Stomach smooth muscle (tissue), 2 donors: ENCODE results near the gene LAMP1.

Experiments used
- H3K27ac ChIP-seq: one replicate; pipeline ENCODE4 v1.7.0; 2013; ENCODE audit warnings: mild to moderate bottlenecking, low read length, inconsistent platforms
- H3K27me3 ChIP-seq, 2 donors: one replicate each; pipeline ENCODE4 v1.7.0; 2013; ENCODE audit warnings: low read length in 2 of 2; ENCODE audit not compliant: insufficient read depth in 2 of 2, control insufficient read depth in 1 of 2
- H3K36me3 ChIP-seq, 2 donors: one replicate each; pipeline ENCODE4 v1.7.0; 2013; ENCODE audit warnings: low read length in 2 of 2; ENCODE audit not compliant: control insufficient read depth in 2 of 2, insufficient read depth in 2 of 2
- H3K4me1 ChIP-seq: one replicate; pipeline ENCODE4 v1.7.0; 2013; ENCODE audit warnings: low read length; ENCODE audit not compliant: control insufficient read depth, insufficient read depth
- H3K4me3 ChIP-seq, 2 donors: one replicate each; pipeline ENCODE4 v1.7.0; 2013; ENCODE audit warnings: low read length in 2 of 2
- H3K9ac ChIP-seq, 2 donors: one replicate each; pipeline ENCODE4 v1.7.0; 2013; ENCODE audit warnings: low read length in 2 of 2, mild to moderate bottlenecking in 1 of 2
- H3K9me3 ChIP-seq, 2 donors: one replicate each; pipeline ENCODE4 v1.7.0; 2013; ENCODE audit warnings: low read length in 2 of 2; ENCODE audit not compliant: control insufficient read depth in 2 of 2
- donor health status: healthy.
- donor health status: Pancreatic carcinoma.

LAMP1 gene

GRCh38 chr13:113315992-113316391, 19.0 kb downstream of the LAMP1 start:
- Histone ChIP-seq H3K9me3 (no peaks in the 10 kb centered on the region), H3K27me3 (no peaks in the 10 kb centered on the region), H3K4me1 (peaks cover 2% of the 10 kb centered on the region), H3K4me3 (no peak overlapping the region), H3K36me3 (peaks cover 32 to 41% of the 10 kb centered on the region in 2 donors), H3K9ac (no peak overlapping the region), H3K27ac (no peak overlapping the region)

- peaks cover 29 to 45% of the 10 kb centered on the region in 2 donors for H3K36me3 ChIP-seq
- H3K27me3 ChIP-seq = no peaks in the 10 kb centered on the region
- no peaks in the 10 kb centered on the region for H3K9me3 ChIP-seq
- peaks cover 6% of the 10 kb centered on the region for H3K4me1 ChIP-seq
- H3K9ac ChIP-seq = no peak overlapping the region
- no peak overlapping the region for H3K4me3 ChIP-seq
- no peak overlapping the region for H3K27ac ChIP-seq
Measured at GRCh38 chr13:113317031-113317430, 20.0 kb downstream of the LAMP1 start.

GRCh38 chr13:113318956-113319355, 21.9 kb downstream of the LAMP1 start:
- peaks cover 6% of the 10 kb centered on the region for H3K4me1 ChIP-seq
- H3K4me3 ChIP-seq = no peak overlapping the region
- H3K9me3 ChIP-seq = no peaks in the 10 kb centered on the region
- H3K27ac ChIP-seq = no peak overlapping the region
- peaks cover 35 to 53% of the 10 kb centered on the region in 2 donors for H3K36me3 ChIP-seq
- H3K27me3 ChIP-seq = no peaks in the 10 kb centered on the region
- no peak overlapping the region for H3K9ac ChIP-seq

- H3K4me1 ChIP-seq = peaks cover 6% of the 10 kb centered on the region
Measured at GRCh38 chr13:113319371-113319770, 22.3 kb downstream of the LAMP1 start.

GRCh38 chr13:113320226-113320875, 23.3 kb downstream of the LAMP1 start:
- H3K9me3 ChIP-seq = no peaks in the 10 kb centered on the region
- no peak overlapping the region for H3K27ac ChIP-seq
- no peak overlapping the region for H3K9ac ChIP-seq
- peaks cover 6% of the 10 kb centered on the region for H3K4me1 ChIP-seq
- H3K36me3 ChIP-seq = peaks cover 35 to 57% of the 10 kb centered on the region in 2 donors
- H3K4me3 ChIP-seq = no peak overlapping the region
- H3K27me3 ChIP-seq = no peaks in the 10 kb centered on the region

More at GRCh38 chr13:113319371-113319770, 22.3 kb downstream of the LAMP1 start:
- Histone ChIP-seq H3K27me3 (no peaks in the 10 kb centered on the region), H3K9ac (no peak overlapping the region), H3K4me3 (no peak overlapping the region), H3K9me3 (no peaks in the 10 kb centered on the region), H3K36me3 (peaks cover 35 to 54% of the 10 kb centered on the region in 2 donors), H3K27ac (no peak overlapping the region)

GRCh38 chr13:113321546-113321945, 24.5 kb downstream of the LAMP1 start:
- Histone ChIP-seq H3K36me3 (peaks cover 35 to 57% of the 10 kb centered on the region in 2 donors), H3K27ac (no peak overlapping the region), H3K4me3 (no peak overlapping the region), H3K9me3 (no peaks in the 10 kb centered on the region), H3K9ac (no peak overlapping the region), H3K4me1 (peaks cover 6% of the 10 kb centered on the region), H3K27me3 (no peaks in the 10 kb centered on the region)

- Histone ChIP-seq H3K27ac (no peak overlapping the region), H3K4me3 (no peak overlapping the region), H3K9ac (no peak overlapping the region), H3K4me1 (peaks cover 6% of the 10 kb centered on the region), H3K9me3 (no peaks in the 10 kb centered on the region), H3K36me3 (peaks cover 35 to 53% of the 10 kb centered on the region in 2 donors), H3K27me3 (no peaks in the 10 kb centered on the region)
Measured at GRCh38 chr13:113322043-113322461, 25.0 kb downstream of the LAMP1 start.

- peaks cover 6% of the 10 kb centered on the region for H3K4me1 ChIP-seq
- H3K4me3 ChIP-seq = no peak overlapping the region
- no peak overlapping the region for H3K9ac ChIP-seq
- peaks cover 35 to 50% of the 10 kb centered on the region in 2 donors for H3K36me3 ChIP-seq
- no peaks in the 10 kb centered on the region for H3K9me3 ChIP-seq
- no peak overlapping the region for H3K27ac ChIP-seq
- no peaks in the 10 kb centered on the region for H3K27me3 ChIP-seq
Measured at GRCh38 chr13:113322890-113323651, 26.0 kb downstream of the LAMP1 start.

GRCh38 chr13:113323869-113324268, 26.8 kb downstream of the LAMP1 start:
- Histone ChIP-seq H3K4me1 (peaks cover 6% of the 10 kb centered on the region), H3K27ac (no peak overlapping the region), H3K9ac (no peak overlapping the region), H3K36me3 (peaks cover 35 to 46% of the 10 kb centered on the region in 2 donors), H3K9me3 (no peaks in the 10 kb centered on the region), H3K4me3 (no peak overlapping the region), H3K27me3 (no peaks in the 10 kb centered on the region)

GRCh38 chr13:113324398-113324797, 27.4 kb downstream of the LAMP1 start:
- H3K36me3 ChIP-seq = peaks cover 33 to 41% of the 10 kb centered on the region in 2 donors
- H3K4me1 ChIP-seq = peaks cover 4% of the 10 kb centered on the region
- no peak overlapping the region for H3K9ac ChIP-seq
- no peaks in the 10 kb centered on the region for H3K9me3 ChIP-seq
- H3K27me3 ChIP-seq = no peaks in the 10 kb centered on the region
- H3K4me3 ChIP-seq = no peak overlapping the region
- H3K27ac ChIP-seq = no peak overlapping the region

GRCh38 chr13:113325779-113326178, 28.7 kb downstream of the LAMP1 start:
- H3K27me3 ChIP-seq = no peaks in the 10 kb centered on the region
- H3K9ac ChIP-seq = no peak overlapping the region
- peaks cover 20 to 29% of the 10 kb centered on the region in 2 donors for H3K36me3 ChIP-seq
- H3K4me1 ChIP-seq = peaks cover 4% of the 10 kb centered on the region
- H3K9me3 ChIP-seq = no peaks in the 10 kb centered on the region
- no peak overlapping the region for H3K27ac ChIP-seq
- no peak overlapping the region for H3K4me3 ChIP-seq
